GM18499 (cell line): Measurements from ENCODE around the gene ATP1A3.

ENCODE experiments used
- ATAC-seq: cut with Tn5 transposase; IDR thresholded peaks from one replicate; pipeline ENCODE4 v1.9.1; 2021; ENCODE audit warnings: moderate number of reproducible peaks; ENCODE audit not compliant: insufficient read depth, unreplicated experiment

ATP1A3 gene

DNA sequence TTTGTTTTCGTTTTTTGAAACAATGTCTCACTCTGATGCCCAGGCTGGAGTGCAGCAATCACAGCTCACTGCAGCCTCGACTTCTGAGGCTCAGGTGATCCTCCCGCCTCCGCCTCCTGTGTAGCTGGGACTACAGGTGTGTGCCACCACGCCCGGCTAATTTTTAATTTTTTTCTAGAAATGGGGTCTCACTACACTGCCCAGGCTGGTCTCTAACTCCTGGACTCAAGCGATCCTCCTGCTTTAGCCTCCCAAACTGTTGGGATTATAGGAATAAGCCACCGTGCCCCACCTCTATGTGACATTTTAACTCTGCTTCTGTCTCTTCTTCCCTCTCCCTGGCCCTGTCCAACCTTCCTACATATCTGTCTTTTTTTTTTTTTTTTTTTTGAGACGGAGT lies 5.1 kb downstream of the ATP1A3 start:
- no peak for ATAC-seq

DNA sequence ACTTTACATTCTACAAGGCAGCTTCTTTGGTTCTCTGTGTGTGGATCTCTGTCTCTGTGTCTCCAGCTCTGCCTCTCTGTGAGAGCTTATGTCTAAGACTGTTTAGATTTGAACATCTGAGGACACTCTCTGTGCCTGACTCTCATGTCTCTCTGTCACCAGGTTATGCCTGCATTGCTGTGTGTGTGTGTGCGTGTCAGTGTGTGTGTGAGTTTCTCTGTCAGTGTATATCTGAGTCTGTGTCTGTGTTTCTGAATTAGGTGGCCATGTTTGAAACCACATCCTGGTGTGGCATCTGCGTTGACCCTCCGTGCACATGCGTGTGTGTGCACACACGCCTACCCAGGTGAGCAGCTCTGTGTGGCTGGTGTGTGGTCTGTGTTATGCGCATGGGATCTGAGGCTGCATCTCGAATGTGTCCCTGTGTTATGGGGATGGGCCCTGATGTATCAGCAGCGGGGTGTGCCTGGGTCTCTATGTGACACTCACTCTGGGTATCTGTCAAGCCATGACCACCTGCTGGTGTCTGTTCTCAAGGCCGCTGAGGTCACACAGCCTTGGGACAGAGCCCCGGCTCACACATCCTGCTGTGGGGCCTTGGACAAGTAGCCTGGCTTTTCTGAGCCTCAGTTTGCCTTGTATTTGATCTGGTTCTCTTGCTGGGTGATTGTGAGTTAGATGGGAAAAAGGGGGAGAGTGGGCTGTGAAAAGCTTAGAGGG lies 6.7 kb downstream of the ATP1A3 start:
- no peak for ATAC-seq

DNA sequence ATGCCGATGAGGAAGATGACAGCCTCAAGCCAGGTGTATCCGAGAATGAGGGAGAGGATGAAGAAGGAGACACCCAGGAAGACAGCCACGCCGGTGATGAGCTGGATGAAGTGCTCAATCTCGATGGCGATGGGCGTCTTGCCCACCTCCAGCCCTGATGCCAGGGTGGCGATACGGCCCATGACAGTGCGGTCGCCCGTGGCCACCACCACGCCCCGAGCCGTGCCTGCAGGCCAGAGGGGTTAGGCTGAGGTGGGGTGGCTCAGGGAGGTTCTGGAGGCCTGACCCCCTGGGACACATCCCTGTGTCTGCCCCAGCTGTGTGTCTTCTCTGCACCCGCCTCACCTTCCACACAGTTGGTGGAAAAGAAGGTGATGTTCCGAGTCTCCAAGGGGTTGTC lies 9.1 kb downstream of the ATP1A3 start:
- ATAC-seq = no peak

DNA sequence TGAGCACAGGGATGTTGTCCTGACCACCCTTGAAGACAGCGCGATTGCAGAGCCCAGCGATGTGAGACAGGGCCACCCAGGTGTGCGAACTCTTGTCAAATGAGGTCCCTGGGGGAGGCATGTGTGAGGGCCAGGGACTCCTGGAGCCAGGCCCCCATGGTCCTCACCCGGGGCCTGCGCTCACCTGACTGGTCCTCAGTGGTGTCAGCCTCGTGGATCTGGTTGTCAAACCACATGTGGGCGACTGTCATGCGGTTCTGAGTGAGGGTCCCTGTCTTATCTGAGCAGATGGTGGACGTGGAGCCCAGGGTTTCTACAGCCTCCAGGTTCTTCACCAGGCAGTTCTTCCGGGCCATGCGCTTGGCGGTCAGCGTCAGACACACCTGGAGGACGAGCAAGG lies 12.3 kb downstream of the ATP1A3 start:
- ATAC-seq = no peak

DNA sequence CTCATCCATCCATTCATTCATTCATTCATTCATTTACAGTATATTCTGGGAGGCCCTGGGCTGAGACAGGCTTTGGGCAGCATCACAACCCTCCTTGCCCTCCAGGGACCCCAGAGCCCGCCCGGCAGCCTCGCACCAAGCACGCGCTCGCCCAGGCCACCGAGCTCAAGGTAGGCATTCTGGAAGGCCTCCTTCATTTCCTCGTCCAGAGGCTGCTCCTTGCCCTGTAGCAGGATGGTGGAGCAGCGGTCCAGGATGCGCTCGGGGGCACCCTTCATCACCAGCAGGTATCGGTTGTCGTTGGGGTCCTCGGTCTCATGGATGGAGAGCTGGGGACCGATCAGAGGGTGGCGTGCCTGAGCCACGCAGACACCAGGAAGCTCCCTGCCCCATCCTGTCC lies 15.6 kb downstream of the ATP1A3 start:
- no peak for ATAC-seq

DNA sequence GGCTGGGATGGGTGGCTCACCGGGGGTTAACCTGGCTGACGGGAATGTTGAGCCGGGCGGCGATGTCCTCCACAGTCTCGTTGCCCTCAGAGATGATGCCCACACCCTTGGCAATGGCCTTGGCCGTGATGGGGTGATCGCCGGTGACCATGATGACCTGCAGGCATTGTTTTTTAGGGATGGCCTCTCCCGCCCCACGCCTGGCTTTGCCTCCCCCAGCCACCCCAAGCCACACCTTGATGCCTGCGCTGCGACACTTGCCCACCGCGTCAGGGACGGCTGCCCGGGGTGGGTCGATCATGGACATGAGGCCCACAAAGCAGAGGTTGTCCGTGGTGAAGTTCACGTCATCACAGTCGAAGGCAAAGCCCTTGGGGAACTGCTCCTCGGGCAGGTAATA lies 16.1 kb downstream of the ATP1A3 start:
- ATAC-seq = no peak

DNA sequence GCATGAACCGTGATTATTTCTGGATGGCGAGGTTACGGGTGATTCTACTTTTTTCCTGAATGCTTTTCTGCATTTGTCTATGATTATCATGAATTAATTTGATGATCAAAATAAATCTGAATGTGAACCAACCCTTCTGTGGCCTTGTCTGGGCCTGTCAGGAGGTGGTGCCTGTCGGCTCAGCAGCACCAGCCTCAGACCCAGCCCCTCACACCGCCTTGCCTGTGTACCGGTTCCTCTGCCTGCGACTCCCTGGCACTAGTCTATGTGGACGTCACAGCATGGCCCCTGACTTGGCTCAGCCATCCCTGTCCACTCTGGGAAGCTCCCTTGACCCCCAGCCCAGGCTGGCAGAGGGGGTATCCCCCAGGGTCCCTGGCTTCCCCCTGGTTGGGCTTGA lies 19.4 kb downstream of the ATP1A3 start:
- ATAC-seq = no peak

DNA sequence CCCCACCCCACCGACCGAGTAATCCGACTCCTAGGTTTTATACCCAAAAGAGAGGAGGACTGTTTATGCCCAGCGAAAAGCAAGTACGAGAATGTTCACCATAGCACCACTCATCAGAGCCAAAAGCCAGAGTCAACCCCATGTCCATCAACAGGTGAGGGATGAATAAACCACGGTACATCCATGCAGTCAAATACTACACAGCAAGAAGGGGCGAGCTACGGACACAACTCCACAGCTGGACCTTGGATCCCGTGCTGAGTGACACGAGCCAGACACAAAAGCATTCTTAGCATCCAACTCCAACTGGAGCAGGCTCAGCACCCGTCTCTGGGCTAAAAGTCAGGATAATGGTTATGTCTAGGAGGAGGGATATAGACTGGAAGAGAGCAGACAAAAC lies 22.7 kb downstream of the ATP1A3 start:
- ATAC-seq = no peak

DNA sequence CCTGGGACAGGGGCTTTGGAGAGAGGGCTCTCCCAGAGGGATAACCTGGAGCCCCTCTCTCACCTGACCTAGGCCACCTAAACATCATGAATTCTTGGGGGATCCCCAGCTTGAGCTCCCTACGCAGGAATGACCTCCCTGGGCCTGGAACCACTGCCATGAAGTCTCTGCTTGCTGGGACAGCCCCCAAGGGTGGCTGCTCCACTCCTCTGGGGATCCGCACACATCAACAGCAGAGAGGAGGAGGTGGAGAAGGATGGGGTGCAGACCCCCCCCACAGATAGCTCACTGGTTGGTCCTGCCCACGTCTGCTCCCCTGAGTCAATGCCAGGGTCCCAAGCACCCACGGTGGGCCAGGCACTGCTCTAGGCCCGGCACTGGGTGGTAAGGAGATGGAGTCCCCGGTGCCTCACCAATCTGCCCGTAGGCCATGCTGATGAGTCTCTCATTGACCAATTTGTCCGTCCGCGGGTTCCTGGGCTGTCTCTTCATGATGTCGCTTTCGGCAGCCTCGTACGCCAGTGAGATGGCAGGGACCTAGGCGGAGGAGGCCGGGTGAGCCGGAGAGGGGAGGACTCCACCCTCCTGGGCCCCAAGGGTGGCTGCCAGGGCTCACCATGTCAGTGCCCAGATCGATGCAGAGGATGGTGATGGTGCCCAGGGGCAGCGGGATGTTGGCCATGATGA lies 24.1 kb downstream of the ATP1A3 start:
- ATAC-seq = no peak

DNA sequence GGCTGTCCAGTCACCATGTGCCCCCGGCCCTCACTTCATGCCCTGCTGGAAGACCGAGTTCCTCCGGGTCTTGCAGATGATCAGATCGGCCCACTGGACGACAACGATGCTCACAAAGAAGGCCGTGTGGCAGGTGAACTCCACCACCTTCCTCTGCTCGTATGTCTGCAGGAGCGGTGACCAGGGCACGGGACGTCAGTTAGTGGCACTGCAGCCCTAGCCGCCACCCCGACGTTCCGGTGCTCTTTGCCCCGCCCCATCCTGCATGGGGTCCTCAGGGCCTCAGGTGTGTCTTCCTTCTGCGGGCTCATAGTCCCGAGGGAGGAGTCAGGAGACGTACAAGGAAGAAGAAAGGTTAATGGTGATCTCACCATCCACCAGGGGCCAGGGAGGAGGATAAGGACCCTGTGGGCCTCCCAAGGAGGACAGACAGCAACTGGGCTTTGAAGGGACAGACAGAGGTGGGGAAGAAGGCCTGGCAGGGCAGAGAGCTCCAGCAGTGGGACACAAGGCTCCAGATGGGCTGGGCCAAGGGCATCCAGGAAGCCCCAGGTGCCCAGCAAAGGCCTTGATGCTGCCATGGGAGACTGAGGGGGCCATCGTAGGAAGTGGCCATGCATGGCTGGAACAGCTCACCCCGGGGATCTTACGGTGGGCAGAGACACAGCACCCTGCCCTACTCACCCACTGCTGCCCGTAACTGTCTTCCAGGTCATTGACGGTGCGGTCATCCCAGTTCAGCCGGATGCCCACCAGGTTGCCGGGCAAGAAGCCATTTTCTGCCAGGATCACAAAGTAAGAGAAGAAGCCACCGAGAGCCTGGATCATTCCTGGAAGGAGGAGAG lies 25.1 kb downstream of the ATP1A3 start:
- no peak for ATAC-seq

DNA sequence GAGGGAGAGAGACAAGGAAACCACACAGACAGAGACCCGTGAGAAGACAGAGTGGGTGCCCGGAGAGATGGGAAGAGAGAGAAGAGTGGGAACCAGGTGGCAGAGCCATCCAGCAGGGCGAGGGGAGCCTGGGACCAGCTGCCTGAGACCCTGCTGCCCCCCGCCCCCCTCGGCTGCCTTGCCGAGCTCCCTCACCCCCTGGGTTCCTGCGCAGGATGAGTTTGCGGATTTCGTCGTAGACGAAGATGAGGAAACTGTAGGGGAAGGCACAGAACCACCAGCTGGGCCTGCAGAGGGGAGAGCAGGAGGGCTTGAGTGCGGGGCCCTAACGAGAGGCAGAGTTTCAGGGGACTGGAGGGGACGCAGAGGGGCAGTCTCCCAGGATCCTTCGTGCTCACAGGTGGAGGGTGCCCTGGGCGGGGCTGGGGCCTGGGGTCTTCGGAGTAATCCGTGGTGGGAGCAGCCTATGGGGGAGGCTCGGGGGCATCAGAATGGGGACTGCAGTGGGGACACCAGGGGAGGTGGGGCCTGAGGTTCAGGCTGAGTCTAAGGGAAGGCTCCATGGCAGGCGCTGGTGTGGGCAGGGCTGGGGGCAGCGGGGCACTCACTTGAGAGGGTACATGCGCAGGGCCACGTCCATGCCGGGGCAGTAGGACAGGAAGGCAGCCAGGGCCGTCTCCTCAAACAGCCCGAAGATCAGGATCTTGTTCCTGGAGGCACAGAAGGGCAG lies 26.8 kb downstream of the ATP1A3 start:
- ATAC-seq = no peak

DNA sequence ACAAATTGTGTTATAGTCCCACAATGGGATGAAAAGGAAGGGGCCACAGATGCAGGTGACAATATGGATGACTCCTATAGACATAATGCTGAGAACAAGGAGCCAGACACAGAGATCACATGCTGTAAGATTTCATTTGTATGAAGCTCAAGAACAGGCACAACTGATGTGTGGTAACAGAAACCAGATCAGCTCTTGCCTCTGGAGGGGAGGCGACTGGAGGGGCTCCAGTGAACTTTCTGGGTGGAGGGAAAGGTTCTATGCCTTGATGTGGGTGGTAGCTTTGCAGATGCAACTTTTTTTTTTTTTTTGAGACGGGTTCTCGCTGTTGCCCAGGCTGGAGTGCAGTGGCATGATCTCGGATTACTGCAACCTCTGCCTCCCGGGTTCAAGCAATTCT lies 28.9 kb downstream of the ATP1A3 start:
- no peak for ATAC-seq

DNA sequence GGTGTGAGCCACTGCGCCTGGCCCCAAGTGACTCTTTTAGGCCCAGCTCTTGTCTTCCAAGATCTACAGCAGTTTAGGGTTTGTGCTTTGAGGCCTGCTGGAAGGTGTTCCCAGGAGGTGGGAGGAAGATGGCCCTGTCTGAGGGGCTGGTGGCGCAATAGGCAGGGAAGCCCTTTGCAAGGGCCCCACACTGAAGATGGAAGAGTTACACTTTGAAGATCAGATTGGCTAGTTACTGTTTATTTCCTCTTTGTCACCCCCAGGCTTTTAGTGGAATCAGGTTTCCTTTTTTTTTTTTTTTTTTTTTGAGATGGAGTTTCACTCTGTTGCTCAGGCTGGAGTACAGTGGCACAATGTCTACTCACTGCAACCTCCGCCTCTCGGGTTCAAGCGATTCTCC lies 33.1 kb downstream of the ATP1A3 start:
- ATAC-seq = no peak

DNA sequence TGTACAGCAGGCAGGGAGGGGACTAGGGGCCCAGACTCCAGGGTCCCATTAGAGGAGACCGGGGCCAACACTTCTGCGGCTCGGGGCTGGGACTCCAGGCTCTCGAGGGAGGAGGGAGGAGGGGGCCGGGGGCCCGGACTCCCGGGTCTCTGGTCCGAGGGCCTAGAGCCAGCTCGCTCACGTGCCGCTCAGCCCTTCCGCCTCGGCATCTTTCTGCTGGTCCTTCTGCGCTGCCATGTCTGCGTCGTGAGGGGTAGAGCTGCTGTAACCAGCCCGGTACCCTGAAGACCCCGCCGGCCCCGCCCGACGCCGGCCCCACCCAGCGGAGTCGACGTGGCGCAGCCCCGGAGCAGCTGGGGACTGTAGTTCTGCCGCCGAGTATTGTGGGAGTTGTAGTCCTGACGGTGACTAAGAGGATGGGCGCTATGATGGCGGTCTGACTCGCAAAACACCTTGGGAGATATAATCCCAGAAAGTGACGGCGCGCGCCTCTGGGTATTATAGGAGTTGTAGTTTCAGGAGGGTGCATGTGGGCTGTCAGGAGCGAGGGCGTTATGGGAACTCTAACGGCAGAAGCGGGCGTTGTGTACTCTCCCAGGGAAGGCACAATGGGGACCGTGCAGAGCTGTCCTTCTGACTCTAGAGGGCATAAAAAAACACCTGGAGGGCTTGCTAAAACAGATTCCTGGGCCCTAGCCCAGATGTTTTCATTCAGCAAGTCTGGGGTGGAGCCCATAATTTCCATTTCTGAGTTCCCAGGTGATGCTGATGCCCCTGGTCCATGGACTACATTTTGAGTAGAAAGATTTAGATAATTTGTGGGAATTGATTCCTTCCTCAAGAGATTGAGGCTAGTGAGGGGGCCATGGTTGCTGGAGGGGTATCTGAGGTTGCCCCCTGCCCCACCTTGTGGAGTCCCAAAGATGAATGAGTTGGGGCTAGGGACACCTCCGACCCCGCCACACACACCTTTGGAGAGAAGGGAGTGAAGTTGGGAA lies 34.7 kb downstream of the ATP1A3 start, which contains the start of gene RABAC1:
RABAC1 (minus strand) TSS at position 266 of the 998 bp plus-strand sequence; CDS start at position 237, 29 bp downstream.
- peak; percentile 42 for ATAC-seq

DNA sequence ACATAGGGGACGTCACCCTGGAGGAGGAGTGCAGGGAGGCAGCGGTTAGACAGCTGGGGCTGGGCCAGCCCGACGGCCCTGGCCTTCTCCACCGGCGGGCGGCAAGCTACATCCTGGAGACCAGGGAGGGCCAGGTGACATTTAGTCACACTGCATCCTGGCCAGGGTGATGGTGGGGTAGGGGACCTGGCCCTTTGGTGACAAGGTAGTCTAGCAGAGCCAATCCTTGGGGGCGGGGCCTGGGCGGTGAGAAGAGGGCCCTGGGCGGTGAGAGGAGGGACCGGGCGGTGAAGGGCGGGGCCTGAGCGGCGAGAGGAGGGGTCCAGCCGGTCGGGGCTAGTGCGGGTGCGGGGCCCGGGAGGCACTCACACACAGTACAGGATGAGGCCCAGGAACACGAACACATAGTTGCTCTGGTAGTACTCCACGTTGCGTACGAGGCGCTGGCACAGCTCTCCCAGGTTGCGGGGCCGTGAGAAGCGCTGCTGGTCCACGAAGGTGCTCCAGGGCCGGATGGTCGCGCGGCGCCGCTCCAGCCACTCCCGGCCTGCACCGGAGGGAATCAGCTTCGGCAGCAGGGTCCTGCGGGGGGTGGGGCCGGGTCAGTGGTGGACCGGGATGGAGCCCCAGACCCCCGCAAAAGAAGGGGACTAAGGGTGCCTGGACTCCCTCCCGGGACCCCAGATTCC lies 35.5 kb downstream of the ATP1A3 start:
- ATAC-seq = no peak

DNA sequence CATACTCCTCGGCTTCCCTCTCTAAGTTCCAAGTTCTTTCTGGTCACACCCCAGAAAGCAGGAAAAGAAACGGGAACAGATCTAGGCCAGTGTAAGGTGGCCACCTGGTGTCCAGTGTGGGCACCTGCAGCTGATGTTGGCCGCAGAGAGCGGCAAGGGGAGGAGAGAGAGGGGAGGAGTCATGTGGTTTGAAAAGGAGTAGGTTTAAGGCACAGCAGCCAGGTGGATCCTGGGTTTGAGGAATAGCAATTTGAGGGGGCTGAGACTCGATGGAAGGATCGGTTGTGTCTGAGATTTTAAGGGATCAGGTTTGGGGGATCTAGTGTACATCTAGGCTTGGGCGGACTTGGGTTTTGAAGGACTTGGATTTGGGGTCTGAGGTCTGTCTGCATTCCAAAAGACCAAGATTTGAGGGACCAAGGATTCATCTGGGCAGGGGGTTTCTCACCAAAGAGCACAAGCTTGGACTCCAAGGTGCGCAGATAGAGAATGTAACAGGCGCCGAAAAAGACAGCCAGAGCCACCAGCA lies 36.1 kb downstream of the ATP1A3 start:
- no peak for ATAC-seq

DNA sequence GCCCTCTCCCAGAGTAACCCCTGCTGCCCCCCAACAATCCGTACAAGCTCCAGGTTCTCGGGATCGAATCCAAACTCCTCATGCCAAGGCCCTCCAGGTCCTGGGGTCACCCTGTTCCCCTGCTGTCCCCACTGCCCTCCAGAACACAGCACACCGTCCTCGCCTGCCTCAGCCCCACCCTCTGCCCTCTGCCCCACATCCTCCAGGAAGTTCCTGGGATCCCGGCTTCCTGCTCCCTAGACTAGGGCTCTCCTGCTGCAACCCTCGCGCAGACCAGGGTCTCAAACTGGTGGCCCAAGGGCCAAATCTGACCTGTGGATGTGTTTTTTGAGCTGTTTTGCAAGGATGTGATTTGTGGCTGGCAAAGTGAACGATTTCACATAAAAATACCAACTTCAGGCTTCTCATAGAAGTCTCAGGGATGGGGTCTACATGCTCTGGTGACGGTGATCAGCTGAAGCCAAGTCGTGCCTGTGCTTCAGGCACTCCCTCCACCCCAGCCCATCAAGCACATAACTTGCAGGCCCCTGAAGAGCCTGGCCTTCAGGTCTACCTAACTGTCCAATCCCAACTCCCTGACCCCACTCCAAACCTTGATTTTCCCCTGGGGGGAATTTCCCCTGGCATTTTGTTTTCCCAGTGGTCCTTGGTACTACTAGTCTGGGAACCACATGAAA lies 36.7 kb downstream of the ATP1A3 start:
- no peak for ATAC-seq

DNA sequence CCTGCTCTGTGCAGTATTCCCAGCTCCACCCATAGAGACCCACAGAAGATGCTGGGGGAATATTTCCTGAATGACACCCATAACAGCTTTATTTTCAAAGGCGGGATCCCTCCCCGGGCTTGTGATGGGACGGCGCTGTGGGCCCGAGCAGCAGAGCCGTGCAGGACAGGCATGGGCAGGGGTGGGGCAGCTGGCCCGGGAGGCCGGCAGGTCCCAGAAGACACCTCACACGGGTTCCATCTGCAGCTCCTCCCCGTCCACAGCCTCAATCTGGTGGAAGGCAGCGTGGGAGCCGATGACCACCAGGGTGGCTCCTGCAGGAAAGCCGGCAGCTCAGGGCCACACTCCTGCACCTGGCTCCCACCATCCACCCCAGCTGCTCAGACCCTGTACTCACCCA lies 37.4 kb downstream of the ATP1A3 start:
- no peak for ATAC-seq
